NOMO-1 (cell line): ENCODE results near the gene MPPED2.

Experiments used
- DNase-seq, 2 experiments: peaks; one replicate each; lab custom pipeline; 2025; ENCODE audit not compliant: unreplicated experiment in 2 of 2; lab: John Stamatoyannopoulos, UW

Gene MPPED2

DNA sequence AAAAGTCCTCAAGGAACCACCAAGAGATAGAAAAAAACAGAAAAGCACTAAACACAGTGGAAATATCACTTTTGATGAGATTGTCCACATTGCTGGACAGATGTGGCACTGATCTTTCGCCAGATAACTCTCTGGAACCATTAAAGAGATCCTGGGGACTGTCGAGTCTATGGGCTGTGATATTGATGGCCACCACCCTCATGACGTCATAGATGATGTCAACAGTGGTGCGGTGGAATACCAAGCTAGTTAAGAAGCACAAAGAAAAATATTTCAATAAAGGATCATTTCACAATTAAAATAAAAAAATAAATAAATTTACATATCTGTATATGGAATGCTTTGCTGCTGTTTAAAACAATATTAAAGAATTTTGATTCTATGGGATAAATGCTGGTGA, 217.8 kb downstream of the MPPED2 start:
- no peak for DNase-seq

DNA sequence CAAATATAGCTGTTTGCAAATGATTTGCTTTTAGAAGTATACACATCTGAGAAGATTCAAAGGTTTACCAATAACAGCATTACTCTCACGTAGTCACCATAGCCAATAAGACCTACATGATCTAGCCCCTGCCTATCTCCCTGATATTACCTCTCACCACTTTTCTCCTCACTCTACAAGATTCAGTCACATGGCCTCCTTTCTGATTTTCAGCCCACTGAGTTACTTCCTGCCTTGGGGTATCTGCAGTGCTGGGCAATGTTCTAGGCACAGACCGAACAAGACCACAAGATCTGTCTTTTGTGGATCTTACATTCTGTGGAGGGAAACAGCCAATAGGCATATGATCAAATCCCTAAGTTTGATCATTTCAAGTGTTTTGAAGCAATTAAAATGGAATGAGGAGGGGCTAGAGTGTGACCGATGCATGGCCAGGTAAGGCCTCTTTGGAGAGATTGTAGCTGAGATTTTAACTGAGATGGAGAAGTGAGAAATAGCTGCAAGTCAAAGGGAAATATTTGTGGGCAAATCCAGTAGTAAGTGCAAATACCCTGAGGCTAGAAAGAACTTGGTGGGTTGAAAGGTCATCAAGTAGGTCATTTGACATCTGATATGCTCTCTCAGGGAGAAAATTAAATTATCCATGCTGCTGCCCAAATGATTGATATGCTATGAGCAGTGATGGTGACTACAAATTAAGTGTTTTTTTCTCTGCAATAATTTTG, 220.2 kb downstream of the MPPED2 start:
- no peak for DNase-seq

DNA sequence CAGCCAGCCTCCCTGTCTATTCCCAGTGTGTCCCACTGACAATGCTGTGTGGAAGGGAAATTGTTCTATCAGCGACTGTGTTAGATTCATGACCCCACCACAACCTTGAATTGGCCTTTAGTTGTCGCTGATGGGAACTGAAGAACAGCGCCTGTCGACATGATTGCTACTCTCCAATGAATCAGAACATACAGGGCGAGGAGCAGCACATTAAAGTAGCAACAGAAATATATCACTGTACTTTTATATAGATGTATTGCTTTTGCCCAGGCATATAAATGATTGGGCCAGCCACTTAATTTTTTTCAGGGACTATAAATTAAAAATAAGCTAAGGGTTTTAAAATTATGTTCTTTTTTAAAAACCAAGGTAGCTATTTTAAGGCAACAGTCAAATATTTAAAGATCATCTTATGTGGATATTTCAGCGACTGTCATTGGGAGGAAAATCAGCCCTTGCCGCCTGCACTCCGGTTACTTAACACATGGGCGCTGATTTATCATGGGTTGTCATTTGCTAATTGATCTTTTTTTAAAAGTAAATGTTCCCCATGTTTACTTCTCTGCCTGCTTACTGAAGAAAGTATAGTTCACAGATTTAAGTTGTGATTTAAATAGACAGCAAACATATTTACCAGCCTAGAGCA, 221.2 kb downstream of the MPPED2 start:
- DNase-seq, result no peak

DNA sequence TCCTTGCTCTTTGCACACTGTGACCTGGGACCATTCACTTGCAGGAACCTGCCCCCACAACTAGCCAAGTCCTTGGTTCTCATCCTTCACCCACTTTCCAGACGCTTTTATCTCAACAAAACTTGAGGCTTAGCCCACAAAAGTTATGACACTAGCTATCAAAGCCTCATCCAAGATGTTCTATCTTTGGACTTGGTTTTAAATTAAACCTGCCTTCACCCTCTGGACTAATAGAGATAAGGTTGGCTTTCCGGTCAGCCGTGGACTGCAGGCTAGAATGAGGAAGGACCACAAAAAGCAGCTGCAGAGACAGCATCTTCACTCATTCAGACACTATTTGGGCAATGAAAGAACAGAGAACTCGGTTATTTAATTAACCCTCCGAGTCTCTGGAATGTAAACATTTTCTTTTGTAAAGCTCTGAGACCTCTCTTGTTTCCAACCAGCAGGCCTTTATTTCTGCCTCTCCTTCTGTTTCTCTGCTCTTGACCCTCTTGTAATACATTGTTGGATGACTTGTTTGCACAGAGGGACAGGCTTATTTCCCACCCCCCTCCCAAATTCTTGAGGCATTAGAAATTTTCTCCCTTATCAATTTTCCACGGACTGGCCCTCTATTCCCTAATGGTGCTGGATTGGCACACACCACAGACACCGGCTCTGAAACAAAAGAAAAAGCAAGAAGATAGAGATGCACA, 221.9 kb downstream of the MPPED2 start:
- no peak for DNase-seq

DNA sequence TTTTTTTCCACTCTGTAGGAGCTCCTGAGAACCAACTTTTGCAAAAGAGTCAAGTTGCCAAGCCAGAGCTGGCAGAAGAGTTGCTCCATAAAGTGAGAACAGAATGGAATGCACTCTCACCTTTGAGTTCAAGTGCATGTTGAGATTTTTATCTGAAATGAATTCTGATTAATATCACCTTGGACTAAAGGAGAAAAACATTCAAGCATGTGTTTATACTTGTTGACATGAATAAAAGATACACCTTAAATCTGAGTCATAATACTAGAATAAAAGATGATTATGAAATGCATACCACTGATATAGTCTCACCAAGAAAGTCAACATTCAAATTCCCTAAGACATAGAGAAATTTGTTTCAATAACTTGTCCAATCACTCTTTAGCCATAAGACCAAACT, 225.4 kb downstream of the MPPED2 start:
- DNase-seq, result no peak
